HEK293T (cell line): Measurements from ENCODE around the gene SPRR5.

Experiments used
- FOXM1 ChIP-seq: fragments of 450-650 bp; IDR thresholded peaks from 2 replicates; pipeline ENCODE4 v1.6.1; 2017; ENCODE audit warnings: mild to moderate bottlenecking, borderline replicate concordance
- NFRKB ChIP-seq: fragments of 450-650 bp; IDR thresholded peaks from 2 replicates; pipeline ENCODE4 v1.6.1; 2016; ENCODE audit warnings: mild to moderate bottlenecking, moderate library complexity
- PKNOX1 ChIP-seq: fragments of 450-650 bp; IDR thresholded peaks from 2 replicates; pipeline ENCODE4 v1.6.1; 2016
- SP1 ChIP-seq: fragments of 450-650 bp; IDR thresholded peaks from 2 replicates; pipeline ENCODE4 v1.6.1; 2017
- TARDBP ChIP-seq: fragments of 450-650 bp; IDR thresholded peaks from 2 replicates; pipeline ENCODE4 v1.6.1; 2016

DNA sequence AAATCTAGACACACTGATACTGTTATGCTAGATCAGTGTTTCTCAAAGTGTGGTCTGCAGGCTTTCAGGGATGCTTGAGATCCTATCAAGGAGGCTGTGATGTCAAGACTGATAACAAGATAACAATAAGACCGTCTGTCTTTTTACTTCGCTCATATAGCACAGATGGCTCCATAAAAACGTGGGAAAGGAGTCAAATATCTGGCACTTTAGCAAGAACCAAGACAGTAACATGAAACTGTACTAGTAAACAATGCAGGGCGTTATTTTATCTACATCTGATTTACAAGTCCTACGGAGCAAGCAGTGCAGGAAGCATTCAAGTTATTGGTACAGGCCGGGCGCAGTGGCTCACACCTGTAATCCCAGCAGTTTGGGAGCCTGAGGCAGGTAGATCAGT is 50.9 kb downstream of the SPRR5 start:
- TF ChIP-seq TARDBP (no peak), NFRKB (no peak), FOXM1 (no peak), SP1 (no peak), PKNOX1 (no peak)
